Thyroid gland (tissue), 4 donors: Measurements from ENCODE around the gene PCNT. TPM values are rescaled to one million over a fixed set of nuclear protein-coding genes. Genes with fewer than 3 reads are reported as not detected.
"Not testable (repeated sequence)": the region's sequence is repeated elsewhere in the genome, so short reads cannot be mapped to it uniquely, and the experiment has no call there.

Experiments
- DNase-seq, 2 donors: peaks; one replicate each; pipeline ENCODE4 v3.0.0-alpha.2; 2019
- H3K27ac ChIP-seq, 3 donors: fragments of 200-600 bp; sonication (generic); 1 replicate in 2 of 3; 2 replicates in 1 of 3; pipeline ENCODE4 v1.5.1; 2016 to 2019; ENCODE audit warnings: mild to moderate bottlenecking in 1 of 3, moderate library complexity in 1 of 3
- H3K27me3 ChIP-seq: fragments of 200-600 bp; sonication (generic); one replicate; pipeline ENCODE4 v1.5.1; 2019
- H3K36me3 ChIP-seq, 2 donors: fragments of 200-600 bp; sonication (generic); one replicate each; pipeline ENCODE4 v1.5.1; 2016 to 2019
- H3K4me1 ChIP-seq, 2 donors: fragments of 200-600 bp; sonication (generic); one replicate each; pipeline ENCODE4 v1.5.1; 2017 to 2019
- H3K4me3 ChIP-seq, 3 donors: fragments of 200-600 bp; sonication (generic); replicated peaks in 1 of 3; 1 replicate in 2 of 3; 2 replicates in 1 of 3; pipeline ENCODE4 v1.5.1; 2016; ENCODE audit warnings: mild to moderate bottlenecking in 1 of 3
- H3K9me3 ChIP-seq: fragments of 200-600 bp; sonication (generic); one replicate; pipeline ENCODE4 v1.5.1; 2017
- POLR2A ChIP-seq, 2 donors: fragments of 450-650 bp; IDR thresholded peaks; one replicate each; pipeline ENCODE4 v1.6.1; 2017; ENCODE audit warnings: antibody characterized with exemption in 2 of 2, mild to moderate bottlenecking in 2 of 2, moderate library complexity in 1 of 2
- WGBS, 2 donors: methylation state at CpG; one replicate each; pipeline ENCODE4 v1.1.5; 2017; 5-methylcytosine and 5-hydroxymethylcytosine counted together
- intact Hi-C: fragments of 100-400 bp; cut with DNase I; formaldehyde crosslinking; loops from one replicate; pipeline ENCODE4 v1.15.1; 2023
- total RNA-seq, 4 donors: library from RNA; depleted of rRNA; stranded (reverse); fragments of >200 nt; gene quantifications; one replicate each; pipeline ENCODE4 v1.2.3, GENCODE V29; 2016
- TF ChIP-seq, protein P1 (sequence below), 6 experiments: fragments of 200-600 bp in 3 of 6; fragments of 450-650 bp in 3 of 6; sonication (generic) in 3 of 6; IDR thresholded peaks; one replicate each; pipeline ENCODE4 v1.5.1; 2016 to 2019; ENCODE audit warnings: antibody characterized with exemption in 6 of 6, mild to moderate bottlenecking in 2 of 6, inconsistent platforms in 1 of 6, moderate library complexity in 1 of 6

PCNT gene
- total RNA-seq, 4 donors from 2014 or later: 23.9 to 36.6 (median 33.2) TPM

DNA sequence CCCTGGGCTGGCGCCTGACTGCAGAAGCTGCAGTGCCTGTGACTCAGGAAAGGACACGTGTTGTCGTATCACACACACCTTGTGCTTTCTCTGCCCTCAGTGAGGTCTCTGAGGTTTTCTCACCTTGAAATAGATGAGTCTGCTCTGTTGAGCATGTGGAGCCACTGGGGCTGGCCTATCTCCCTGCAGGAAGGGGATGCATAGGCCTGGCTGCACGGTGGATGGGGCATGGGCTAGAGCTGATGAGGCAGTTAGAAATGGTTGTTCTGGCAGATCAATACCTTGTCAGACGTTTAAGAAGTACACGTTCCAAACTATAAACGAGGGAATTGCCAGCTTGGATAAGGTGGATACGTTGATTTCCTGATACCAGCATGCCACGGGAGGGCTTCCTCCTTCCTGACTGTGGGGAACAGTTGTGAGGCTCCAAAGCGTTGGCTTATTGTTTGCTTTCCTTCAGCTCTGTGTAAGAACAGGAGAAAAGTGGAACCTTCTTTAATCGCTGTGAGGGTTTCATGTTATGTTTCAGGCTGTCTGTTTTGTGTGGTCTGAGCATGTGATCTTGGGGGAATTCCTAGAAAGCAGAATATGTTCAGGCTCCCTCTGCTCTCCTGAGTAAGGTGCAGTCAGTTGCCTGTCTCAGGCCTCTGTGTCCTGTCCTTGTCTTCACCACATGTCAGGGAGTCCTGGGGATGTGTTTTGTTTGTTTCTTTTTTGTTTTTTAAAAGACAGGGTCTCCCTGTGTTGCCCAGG lies 44.8 kb downstream of the PCNT start:
- Histone ChIP-seq H3K36me3 (peaks cover 18 to 29% of the 10 kb centered on the region in 2 donors), H3K27ac (no peak overlapping the region), H3K4me1 (no peaks in the 10 kb centered on the region), H3K9me3 (no peaks in the 10 kb centered on the region), H3K4me3 (no peak overlapping the region), H3K27me3 (no peaks in the 10 kb centered on the region)
- TF ChIP-seq POLR2A (IDR thresholded peaks at IDR 0.05): no peak
- TF ChIP-seq, protein P1, sequence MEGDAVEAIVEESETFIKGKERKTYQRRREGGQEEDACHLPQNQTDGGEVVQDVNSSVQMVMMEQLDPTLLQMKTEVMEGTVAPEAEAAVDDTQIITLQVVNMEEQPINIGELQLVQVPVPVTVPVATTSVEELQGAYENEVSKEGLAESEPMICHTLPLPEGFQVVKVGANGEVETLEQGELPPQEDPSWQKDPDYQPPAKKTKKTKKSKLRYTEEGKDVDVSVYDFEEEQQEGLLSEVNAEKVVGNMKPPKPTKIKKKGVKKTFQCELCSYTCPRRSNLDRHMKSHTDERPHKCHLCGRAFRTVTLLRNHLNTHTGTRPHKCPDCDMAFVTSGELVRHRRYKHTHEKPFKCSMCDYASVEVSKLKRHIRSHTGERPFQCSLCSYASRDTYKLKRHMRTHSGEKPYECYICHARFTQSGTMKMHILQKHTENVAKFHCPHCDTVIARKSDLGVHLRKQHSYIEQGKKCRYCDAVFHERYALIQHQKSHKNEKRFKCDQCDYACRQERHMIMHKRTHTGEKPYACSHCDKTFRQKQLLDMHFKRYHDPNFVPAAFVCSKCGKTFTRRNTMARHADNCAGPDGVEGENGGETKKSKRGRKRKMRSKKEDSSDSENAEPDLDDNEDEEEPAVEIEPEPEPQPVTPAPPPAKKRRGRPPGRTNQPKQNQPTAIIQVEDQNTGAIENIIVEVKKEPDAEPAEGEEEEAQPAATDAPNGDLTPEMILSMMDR (IDR thresholded peaks at IDR 0.05): no peak
- intact Hi-C loops: no loop called here
- no peak for DNase-seq
- 84 to 88% methylated on average over 11 of the region's 11 CpGs for WGBS, 2 donors

DNA sequence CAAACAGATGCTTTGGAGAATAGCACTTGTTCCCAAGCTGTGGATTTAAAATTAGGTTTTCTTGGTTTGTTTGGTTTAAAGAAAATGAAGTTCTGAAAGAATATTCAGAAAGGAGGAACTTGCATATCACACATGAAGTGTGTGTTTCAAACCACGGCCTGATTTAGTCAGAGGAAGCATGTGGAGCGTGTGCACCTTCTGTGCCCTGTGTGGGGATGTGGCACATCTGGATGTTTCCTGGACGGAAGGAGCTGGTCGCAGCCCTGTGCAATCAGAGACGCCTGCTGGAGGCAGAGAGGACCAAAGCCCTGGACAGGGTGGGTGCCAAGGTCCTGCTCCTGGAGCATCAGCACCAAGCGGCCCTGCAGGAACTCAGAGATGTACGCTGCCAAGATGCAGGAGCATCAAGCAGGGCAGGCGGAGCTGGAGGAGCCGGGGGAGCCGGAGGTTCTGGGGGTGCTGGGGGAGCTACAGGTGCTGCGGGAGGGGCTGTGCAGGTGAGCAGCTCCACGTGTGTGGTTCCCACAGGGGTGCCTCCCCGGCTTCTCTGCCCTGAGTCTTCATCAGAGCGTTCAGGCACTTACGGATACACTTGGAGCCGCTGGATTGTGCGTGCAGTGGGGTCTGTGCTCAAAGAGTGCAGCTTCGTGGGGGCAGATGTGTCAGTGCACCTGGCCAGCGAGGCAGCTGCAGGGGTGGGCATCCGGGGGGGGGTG lies 45.7 kb downstream of the PCNT start:
- intact Hi-C loops: no loop called here
- H3K27ac ChIP-seq: no peak overlapping the region
- H3K27me3 ChIP-seq: no peaks in the 10 kb centered on the region
- no peak for TF ChIP-seq POLR2A (IDR thresholded peaks at IDR 0.05)
- TF ChIP-seq, protein P1 (IDR thresholded peaks at IDR 0.05): no peak
- no peak for DNase-seq
- H3K9me3 ChIP-seq: no peaks in the 10 kb centered on the region
- no peaks in the 10 kb centered on the region for H3K4me1 ChIP-seq
- H3K4me3 ChIP-seq: no peak overlapping the region
- 90 to 92% methylated on average over 19 to 20 of the region's 20 CpGs for WGBS, 2 donors
- H3K36me3 ChIP-seq: peaks cover 12 to 20% of the 10 kb centered on the region in 2 donors

GRCh38 chr21:46371204-46372013 lies 47.5 kb downstream of the PCNT start:
- H3K4me3 ChIP-seq: no peak overlapping the region
- no peak overlapping the region for H3K27ac ChIP-seq
- TF ChIP-seq, protein P1 (IDR thresholded peaks at IDR 0.05): no peak
- TF ChIP-seq POLR2A (IDR thresholded peaks at IDR 0.05): no peak
- intact Hi-C loops: no loop called here
- H3K9me3 ChIP-seq: no peaks in the 10 kb centered on the region
- H3K36me3 ChIP-seq: peaks cover 8 to 14% of the 10 kb centered on the region in 2 donors
- WGBS, 2 donors: 94 to 95% methylated on average over 11 to 14 of the region's 16 CpGs
- no peaks in the 10 kb centered on the region for H3K4me1 ChIP-seq
- DNase-seq: no peak
- no peaks in the 10 kb centered on the region for H3K27me3 ChIP-seq

DNA sequence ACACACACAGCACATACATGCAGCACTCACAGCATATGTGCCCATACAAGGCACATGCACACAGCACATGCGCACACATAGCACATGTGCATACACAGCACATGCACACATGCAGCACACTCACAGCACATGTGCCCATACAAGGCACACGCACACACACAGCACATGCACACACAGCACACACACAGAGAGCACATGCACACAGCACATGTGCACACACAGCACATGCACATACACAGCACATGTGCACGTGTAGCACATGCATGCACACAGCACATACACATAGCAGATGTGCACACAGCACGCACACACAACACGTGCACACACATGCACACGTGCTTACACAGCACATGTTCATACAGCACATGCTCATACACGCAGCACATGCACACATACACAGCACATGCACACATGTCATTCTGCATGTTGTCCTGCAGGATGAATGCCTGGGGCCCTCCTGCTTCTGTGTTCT lies 48.1 kb downstream of the PCNT start:
- intact Hi-C loops: no loop called here
- no peaks in the 10 kb centered on the region for H3K27me3 ChIP-seq
- no peak for DNase-seq
- H3K36me3 ChIP-seq: peaks cover 2 to 8% of the 10 kb centered on the region in 2 donors
- no peaks in the 10 kb centered on the region for H3K9me3 ChIP-seq
- no peak overlapping the region for H3K4me3 ChIP-seq
- TF ChIP-seq POLR2A (IDR thresholded peaks at IDR 0.05): no peak
- TF ChIP-seq, protein P1 (IDR thresholded peaks at IDR 0.05): no peak
- WGBS, 2 donors: 98 to 100% methylated on average over 5 to 7 of the region's 7 CpGs
- no peaks in the 10 kb centered on the region for H3K4me1 ChIP-seq
- H3K27ac ChIP-seq: no peak overlapping the region

- H3K9me3 ChIP-seq, H3K4me3 ChIP-seq, H3K27me3 ChIP-seq, H3K4me1 ChIP-seq, DNase-seq, intact Hi-C loops, H3K36me3 ChIP-seq, H3K27ac ChIP-seq: not testable (repeated sequence)
- WGBS, 2 donors: 95 to 97% methylated on average over 9 to 10 of the region's 10 CpGs
Observed at GRCh38 chr21:46372947-46373346, 49.0 kb downstream of the PCNT start.
